ENCODE data around the gene DRAM1.

Gene DRAM1

GRCh38 chr12:101966496-101966895, 89.1 kb downstream of the DRAM1 start:
- no peak overlapping the region for H3K9ac ChIP-seq (ENCODE audit: low read length)
- H3K4me1 ChIP-seq (ENCODE audit: control insufficient read depth, insufficient read depth, low read length), result no peaks in the 10 kb centered on the region
- H3K27ac ChIP-seq (ENCODE audit: low read depth, low read length), result no peak overlapping the region
- H3K4me3 ChIP-seq (ENCODE audit: low read depth, low read length), result no peak overlapping the region
- H3K9me3 ChIP-seq (ENCODE audit: control insufficient read depth, insufficient read depth, low read depth, low read length), result no peaks in the 10 kb centered on the region
- no peaks in the 10 kb centered on the region for H3K36me3 ChIP-seq (ENCODE audit: control insufficient read depth, insufficient read depth, low read length)
- no peaks in the 10 kb centered on the region for H3K27me3 ChIP-seq (ENCODE audit: control insufficient read depth, insufficient read depth, low read length)

- Histone ChIP-seq H3K27me3 (ENCODE audit: control insufficient read depth, insufficient read depth, low read length) (no peaks in the 10 kb centered on the region), H3K4me3 (ENCODE audit: low read depth, low read length) (no peak overlapping the region), H3K27ac (ENCODE audit: low read depth, low read length) (no peak overlapping the region)
Measured at GRCh38 chr12:101967506-101967905, 90.1 kb downstream of the DRAM1 start.

GRCh38 chr12:101968770-101969169, 91.4 kb downstream of the DRAM1 start:
- Histone ChIP-seq H3K27ac (ENCODE audit: low read depth, low read length) (no peak overlapping the region), H3K27me3 (ENCODE audit: control insufficient read depth, insufficient read depth, low read length) (no peaks in the 10 kb centered on the region), H3K4me3 (ENCODE audit: low read depth, low read length) (no peak overlapping the region), H3K4me1 (ENCODE audit: control insufficient read depth, insufficient read depth, low read length) (no peaks in the 10 kb centered on the region), H3K9ac (ENCODE audit: low read length) (no peak overlapping the region), H3K36me3 (ENCODE audit: control insufficient read depth, insufficient read depth, low read length) (no peaks in the 10 kb centered on the region), H3K9me3 (ENCODE audit: control insufficient read depth, insufficient read depth, low read depth, low read length) (no peaks in the 10 kb centered on the region)

More at GRCh38 chr12:101967506-101967905, 90.1 kb downstream of the DRAM1 start:
- Histone ChIP-seq H3K4me1 (ENCODE audit: control insufficient read depth, insufficient read depth, low read length) (no peaks in the 10 kb centered on the region), H3K9ac (ENCODE audit: low read length) (no peak overlapping the region), H3K9me3 (ENCODE audit: control insufficient read depth, insufficient read depth, low read depth, low read length) (no peaks in the 10 kb centered on the region), H3K36me3 (ENCODE audit: control insufficient read depth, insufficient read depth, low read length) (no peaks in the 10 kb centered on the region)
